GM19238 (cell line): ENCODE measurements around the gene DGKZ.

Experiments
- DNase-seq: peaks from one replicate; pipeline ENCODE4 v3.0.0; 2011; ENCODE audit warnings: low spot score; ENCODE audit not compliant: insufficient read length

The DGKZ gene

GRCh38 chr11:46380340-46381047 lies 33.2 kb downstream of the DGKZ start:
- peak; percentile 71 for DNase-seq

DNA sequence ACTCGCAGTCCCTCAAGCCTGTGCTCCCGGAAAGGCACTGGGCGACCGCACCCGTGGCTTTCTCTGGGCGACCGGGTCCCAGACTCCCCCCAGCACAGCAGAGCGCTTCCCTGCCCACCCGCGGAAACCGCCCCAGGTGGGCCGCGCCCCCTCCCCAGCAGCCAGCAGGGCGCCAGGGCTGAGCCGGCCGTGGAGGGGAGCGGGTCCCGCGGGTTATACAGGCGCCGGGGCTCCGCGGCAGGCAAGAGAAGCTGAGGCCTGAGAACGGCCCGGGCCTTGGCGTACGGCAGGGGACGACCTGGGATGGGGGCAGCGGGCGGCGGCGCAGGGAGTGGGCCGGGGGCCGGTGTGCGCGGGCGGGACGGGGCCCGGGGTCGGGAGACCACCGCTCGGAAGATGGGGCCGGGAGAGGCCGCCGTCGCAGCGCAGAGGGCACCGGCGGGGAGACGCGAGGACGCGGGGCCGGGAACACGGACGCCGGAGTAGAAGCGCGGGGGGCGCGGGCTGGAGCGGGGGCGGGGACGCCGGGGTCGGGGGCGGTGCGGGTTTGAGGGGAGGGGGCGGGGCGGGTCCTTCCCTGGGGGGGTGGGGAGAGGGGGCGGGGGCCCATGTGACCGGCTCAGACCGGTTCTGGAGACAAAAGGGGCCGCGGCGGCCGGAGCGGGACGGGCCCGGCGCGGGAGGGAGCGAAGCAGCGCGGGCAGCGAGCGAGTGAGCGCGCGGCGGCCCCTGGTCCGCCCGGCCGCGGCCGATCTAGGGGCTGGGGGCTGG lies 34.0 kb downstream of the DGKZ start, which contains the start of gene MDK:
Gene MDK, plus strand, starts transcription at position 622 of the 771 bp plus-strand sequence. CDS start 389 bp downstream, outside the sequence.
- no peak for DNase-seq

DNA sequence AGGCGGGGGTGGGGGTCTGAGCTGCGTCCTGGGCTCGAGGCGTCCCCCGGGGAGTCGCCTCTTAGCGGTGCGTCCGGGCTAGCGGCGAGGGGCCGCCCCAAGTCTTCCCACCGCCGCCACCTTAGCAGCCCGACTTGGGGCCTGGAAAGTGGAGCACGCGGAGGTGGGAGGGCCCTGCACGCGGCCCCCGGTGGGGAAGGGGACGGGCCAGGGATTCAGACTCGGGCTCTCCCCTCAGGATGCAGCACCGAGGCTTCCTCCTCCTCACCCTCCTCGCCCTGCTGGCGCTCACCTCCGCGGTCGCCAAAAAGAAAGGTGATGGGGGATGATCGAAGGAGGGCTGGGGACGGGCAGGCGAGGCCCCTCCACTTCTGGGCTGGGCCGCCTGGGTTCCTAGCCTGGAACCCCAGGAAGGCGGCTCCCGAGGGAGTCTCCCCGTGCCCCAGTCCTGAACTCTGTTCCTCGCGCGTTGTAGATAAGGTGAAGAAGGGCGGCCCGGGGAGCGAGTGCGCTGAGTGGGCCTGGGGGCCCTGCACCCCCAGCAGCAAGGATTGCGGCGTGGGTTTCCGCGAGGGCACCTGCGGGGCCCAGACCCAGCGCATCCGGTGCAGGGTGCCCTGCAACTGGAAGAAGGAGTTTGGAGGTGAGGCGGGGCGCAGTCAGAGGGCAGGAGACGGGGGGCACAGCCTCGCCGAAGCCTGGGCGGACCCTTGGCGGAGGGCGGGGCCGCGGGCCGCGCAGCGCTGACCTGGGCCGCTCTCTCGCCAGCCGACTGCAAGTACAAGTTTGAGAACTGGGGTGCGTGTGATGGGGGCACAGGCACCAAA lies 34.8 kb downstream of the DGKZ start:
- DNase-seq = peak; percentile 44

DNA sequence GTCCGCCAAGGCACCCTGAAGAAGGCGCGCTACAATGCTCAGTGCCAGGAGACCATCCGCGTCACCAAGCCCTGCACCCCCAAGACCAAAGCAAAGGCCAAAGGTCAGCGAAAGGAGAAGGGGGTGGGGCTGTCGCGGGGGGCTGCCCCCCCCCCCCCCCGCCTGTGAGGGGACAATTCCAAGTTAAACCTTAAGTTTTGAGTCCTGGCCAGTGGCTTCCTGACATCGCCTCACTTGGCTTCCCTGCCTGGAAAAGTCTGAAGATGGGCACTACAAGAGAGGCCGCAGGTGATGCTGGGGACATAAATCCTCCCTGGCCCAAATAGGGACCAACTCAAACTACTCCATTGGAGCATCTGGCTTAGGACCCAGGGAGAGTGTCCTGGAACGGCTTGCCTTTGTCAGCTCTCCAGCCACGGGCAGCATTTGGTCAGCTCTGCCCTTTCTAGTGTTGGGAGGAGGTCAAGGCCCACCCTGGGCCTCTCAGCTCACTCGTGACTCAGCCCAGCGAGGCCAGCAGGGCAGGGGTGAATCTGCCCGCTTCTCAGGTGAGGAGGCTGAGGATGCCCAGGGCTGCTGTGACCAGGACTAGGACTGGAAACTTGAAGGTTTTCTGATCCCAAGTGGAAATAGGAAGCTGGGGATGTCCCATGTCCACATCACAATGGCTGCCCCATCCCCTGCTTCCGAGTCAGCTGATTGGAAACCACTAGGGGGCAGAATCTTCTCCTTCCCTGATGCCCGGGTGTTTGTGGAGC lies 35.6 kb downstream of the DGKZ start:
- no peak for DNase-seq

DNA sequence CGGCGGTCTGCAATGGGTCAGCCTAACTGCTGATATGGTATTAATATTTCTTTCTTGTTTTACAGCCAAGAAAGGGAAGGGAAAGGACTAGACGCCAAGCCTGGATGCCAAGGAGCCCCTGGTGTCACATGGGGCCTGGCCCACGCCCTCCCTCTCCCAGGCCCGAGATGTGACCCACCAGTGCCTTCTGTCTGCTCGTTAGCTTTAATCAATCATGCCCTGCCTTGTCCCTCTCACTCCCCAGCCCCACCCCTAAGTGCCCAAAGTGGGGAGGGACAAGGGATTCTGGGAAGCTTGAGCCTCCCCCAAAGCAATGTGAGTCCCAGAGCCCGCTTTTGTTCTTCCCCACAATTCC lies 36.1 kb downstream of the DGKZ start:
- no peak for DNase-seq

DNA sequence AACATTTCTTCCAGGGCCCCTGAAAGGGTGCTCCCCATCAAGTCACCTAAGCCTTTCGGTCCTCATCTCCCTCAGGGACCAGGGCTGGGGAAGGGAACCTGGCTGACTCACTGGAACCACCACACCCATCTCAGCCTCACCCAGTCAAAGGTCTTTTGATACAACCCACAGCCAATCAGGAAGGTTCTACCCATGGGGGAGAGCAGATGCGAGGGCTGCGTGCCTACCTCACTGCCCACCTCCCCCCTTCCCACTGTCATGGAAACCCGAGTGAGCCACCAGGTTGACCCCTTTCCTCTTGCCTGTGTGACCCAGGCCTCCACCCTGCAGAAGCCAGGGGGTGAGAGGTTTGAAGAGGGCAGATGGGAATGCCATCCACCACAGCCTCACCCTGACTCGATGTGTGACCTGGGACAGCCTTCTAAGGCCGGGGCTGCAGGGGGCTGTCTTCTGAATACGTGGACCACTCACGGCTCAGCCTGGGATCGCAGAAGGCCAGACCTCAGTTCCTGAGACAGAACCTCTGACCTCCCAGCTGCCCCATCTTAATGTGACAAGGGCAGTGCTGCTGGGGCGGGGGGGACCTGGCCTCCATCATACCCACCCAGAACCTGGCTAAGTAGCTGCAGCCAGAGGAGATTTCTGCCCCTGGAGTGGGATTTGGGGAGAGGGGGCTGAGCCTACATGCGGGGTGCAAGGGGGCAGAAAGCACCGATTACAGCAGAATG lies 36.9 kb downstream of the DGKZ start:
- DNase-seq = no peak

DNA sequence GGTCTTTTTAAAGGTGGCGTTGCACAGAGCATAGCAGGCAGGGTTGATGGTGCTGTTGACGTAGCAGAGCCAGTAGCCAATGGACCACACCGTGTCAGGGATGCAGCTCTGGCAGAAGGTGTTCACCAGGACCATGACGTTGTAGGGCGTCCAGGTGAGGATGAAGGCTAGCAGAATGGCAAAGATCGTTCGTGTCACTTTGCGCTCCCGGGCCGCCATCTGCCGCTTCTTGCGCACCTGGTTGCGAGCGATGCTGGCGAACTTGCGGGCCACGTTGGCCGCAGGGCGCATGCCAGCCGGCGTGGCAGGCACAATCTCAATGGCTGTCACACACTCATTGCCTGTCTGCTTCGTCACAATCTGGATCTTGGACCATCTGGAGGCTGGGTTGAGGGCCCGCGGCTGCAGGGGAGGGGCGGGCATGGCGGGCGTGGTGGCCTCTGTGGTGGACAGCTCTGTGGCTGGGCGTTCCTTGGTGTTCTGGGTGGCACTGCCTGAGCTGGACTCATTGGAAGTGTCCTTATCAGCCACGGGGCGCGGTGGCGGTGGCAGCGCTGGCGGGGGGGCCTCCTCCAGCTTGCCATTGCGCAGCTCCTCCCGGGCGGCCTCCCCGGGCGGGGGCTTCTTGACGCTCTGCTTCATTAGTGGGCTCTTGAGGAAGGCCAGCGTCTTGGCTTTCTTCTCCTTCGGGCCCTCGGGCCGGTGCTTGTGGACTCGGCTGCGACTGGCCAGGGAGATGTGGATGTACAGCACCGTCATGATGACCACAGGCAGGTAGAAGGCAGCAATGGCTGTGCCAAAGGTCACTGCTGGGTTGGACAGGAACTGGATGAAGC lies 38.1 kb downstream of the DGKZ start:
- no peak for DNase-seq

DNA sequence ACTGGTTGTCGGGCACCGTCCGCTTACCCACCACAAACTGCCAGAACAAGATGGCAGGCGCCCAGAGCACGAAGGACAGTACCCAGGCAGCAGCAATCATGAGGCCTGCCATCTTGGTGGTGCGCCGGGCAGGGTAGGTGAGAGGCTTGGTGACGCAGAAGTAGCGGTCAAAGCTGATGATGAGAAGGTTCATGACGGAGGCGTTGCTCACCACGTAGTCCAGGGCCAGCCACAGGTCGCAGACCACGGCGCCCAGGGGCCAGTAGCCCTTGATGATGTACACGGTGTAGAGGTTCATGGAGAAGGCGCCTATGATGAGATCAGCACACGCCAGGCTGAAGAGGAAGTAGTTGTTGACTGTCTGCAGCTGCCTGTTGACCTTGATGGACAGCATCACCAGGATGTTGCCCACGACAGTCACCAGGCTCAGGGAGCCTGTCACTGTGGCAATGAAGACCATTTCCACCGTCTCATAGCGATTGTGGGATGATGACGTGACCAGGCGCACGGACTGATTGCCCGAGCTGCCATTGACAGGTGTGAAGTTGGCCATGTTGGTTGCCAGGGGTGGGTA lies 38.8 kb downstream of the DGKZ start:
- DNase-seq = no peak

GRCh38 chr11:46386674-46387073 lies 39.4 kb downstream of the DGKZ start:
- no peak for DNase-seq

DNA sequence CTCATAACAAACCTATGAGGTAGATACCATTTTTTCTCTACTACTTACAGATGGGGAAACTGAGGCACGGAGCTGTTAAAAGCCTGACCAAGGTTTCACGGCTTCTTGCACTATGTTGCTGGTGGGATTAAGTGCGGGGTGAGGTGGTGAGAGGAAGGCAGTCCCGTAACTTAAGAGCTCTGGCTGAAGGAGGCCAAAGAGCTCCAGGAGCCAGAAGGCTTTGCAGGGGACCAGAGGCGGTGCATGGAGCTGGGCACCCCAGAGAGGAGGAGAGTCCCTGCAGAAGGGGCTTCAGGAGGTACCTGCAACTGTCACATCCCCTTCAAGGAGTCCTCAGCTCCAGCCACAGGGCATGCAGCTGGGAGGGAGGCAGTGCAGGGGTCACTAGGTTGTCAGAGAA lies 40.2 kb downstream of the DGKZ start:
- DNase-seq = no peak

DNA sequence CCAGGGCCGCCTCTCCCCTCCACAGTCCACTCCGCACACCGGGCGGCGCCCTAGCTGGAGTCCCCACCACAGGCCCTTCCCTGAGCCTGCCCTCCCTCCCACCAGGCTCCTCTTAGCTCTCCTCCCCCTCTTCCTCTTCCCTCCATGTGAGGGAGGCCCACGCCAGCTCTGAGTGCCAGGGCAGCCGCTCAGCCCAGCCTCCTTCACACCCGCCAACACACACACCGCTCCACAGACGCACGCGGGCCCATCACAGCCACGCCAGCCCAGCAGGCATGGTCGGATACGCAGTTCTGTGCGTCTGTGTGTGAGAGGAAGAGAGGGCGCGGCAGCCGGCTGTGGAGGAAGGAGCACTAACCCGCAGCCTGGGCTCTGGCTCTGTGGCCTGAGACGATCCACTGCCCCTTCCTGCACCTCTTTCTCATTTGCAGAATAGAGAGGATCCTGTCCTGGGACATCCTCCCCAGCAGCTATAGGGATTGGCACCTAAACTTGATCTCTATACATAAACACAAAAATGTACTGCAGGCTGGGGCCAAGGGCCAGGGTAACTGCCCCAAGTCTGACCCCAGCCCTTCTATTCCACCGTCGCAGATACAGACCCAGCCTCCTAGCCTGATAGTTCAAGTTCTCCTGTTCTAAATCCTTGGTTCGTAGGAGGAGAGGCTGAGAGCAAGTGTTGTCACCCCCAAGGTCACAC lies 40.8 kb downstream of the DGKZ start:
- DNase-seq = no peak

DNA sequence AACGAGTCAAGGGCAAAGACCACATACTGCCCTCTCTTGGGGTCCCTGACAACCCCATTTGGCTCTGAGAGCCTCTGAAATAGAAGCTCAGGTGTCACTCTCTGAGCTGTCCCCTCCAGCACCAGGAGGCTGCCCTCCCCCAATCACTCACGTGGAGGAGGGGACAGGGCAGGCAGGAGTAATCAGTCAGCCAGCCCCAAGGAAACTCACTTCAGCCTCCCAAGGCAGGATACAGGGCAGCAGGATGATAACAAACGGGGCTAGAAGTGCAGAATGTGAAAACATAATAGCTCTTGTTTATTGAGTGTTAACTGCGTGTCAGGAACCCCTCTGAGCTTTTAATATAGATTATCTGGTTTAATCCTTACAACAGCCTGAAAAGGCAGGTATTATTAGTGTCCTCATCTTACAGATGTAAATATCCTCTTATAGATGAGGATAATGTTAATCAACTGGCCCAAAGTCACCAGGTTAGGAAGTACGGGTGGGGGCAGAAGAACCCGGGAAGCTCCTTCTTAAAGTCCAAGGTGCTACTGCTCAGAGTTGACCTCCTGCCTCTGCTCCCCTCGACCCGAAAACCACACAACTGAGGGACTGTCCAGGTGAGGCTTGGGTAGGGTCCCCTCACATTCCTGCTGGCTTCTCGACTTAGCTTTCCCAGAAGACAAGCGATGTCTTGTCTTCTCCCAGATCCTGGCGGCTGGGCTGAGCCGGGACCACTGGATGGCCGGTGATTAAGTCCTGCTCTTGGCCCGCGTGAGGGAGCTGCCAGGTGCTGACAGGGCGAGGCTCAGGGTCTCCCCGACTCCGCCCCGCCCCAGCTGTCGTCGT lies 41.6 kb downstream of the DGKZ start:
- no peak for DNase-seq

- DNase-seq = peak; percentile 84
Measured at GRCh38 chr11:46389450-46390330, 42.4 kb downstream of the DGKZ start.

DNA sequence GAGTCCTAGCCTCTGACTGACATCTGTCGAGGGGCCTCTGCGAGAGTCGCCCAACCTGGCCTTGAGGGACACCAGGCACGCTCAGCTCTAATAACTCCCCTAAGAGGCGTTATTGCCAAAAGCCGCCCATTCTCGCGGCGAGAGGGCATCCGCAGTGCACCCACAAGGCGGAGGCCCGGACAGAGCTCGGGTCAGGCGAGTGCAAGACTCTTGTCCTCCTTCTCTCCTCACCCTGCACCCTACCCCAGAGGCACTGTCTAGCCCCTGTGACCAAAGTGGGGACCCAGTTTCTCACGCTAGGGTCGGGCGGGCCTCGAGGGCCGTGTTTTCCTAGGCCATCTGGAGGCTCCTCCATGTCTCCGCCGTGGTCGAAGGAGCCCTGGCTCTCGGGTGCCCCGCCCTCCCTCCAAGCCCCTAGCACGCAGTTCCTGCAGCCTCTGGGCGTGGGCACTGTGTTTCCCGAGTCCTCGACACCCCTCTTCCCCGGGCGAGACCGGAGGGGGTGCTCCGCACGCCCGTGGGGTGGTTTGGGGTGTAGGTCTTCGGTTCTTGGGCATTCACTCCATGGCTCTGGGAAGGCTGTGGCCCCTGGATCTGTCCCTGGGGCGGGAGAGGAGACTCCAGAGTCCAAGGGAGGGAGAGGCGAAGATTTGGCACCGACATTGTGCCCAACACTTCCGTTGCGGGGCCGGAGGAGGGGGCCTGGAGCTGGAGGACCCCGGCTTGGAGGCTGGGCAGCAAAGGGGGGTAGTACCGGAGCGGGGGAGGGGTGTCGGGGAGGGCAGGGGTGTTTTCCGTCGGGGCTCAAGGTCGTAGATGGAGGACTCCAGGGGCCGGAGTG lies 43.3 kb downstream of the DGKZ start:
- DNase-seq = no peak

DNA sequence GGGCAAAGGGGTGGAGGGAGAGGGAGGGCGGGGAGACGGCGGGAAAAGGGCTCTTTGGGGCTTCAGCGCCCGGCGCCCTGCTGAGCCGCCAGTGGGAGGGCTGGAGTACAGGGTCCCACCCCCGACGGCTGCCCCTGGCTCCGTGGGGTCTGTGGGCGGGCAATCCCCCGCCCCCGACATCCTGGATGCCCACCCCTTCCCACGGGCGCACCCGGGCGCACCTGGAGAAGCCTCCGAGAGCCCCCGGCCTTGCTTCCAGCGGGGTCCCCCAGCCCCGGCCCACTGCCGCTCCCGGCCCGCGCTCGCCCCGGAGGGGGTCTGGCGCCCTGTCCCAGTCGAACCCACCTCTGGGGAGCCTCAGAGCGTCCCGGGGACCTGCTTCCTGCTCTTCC lies 43.9 kb downstream of the DGKZ start:
- no peak for DNase-seq
